GM21825 (cell line): Measurements from ENCODE around the gene CLIC3.

Experiments used
- ATAC-seq: cut with Tn5 transposase; IDR thresholded peaks from one replicate; pipeline ENCODE4 v1.9.1; 2021; ENCODE audit warnings: mild to moderate bottlenecking, moderate library complexity; ENCODE audit not compliant: unreplicated experiment

The CLIC3 gene

DNA sequence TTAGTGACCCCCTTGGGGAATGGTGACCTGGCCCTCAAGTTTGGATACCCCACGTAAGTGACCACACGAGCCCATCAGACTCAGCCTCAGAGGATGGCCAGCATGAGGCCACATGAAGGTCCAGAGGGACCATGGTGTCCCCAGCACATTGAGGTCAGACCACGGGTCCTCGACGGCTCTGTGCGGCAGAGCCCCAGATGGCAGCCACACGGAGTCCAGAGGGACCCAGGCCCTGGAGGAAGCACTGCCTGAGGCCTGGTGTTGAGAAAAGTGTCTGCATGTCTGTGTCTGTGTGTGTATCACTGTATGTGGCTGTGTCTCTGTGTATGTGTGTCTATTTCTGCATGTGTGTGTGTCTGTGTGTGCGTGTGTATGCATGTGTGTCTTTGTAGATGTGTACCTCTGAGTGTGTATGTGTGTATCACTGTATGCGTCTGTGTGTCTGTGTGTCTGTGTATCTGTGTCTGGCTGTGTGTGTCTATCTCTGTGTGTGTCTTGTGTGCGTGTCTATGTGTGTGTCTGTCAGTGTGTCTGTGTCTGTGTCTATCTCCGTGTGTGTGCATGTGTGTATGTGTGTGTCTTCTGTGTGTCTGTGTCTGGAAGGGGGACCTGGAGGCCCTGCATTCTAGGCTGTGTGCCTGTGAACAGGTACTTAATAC lies 12.6 kb downstream of the CLIC3 start:
- no peak for ATAC-seq

DNA sequence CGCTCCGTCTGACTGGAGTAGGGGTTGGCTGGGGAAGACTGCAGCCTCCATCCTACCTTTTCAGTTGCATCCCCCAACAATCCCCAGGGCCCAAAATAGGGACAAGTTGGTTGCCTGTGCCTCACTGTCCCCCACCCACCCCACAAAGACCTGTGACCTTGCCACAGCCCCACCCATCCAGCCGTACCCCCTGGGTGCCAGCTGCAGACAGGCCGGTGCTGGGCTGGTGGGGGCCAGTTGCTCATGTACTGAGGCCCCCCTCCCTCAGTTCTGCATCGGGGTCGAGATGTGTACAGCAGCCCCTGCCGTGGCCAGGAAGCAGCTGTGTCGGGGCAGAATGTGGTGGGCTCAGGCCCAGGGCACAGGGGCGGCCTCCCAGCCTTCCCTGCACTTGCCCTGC lies 13.2 kb downstream of the CLIC3 start:
- no peak for ATAC-seq

DNA sequence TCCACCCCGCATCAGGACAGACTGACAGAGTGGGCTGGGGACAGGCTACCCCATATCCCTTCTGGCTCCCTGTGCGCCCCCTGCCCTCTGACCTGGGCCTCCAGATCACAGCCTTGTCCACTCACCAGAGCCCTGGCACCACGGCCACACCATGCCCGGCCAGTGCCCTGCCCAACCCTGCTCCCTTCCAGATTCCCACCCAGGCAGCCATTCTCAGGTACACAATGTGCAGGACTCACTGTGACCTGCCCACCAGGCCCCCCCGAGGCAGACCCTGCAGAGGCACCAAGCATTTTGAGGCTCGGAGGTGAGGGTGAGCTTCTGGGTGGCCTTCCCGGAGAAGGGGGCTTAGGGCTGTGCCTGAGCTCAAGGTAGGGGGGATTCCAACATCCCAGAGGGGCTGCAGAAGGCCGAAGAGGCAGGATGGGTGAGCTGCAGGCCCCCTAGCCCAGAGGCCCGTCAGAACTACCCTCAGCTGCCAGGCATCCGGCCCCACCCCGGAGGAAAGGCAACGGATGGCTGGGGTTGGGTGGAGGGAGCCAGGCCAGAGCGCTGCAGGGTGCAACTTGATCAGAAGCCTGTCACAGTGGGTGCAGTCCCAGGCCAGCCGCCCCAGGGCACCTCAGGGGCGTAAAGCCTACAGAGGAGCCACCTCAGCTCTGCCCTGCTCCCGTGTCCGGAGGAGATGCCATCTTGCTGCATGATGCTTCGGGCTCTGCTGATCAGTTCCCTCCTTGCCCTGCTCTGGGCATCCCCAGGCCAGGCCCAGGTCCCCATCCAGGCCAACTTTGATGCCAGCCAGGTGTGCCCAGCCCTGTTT lies 13.9 kb downstream of the CLIC3 start, which contains the start of gene LCNL1:
Gene LCNL1 (plus strand): TSS at position 762 of the 820 bp plus-strand sequence. CDS start 594 bp downstream, outside the sequence.
- ATAC-seq, result no peak

DNA sequence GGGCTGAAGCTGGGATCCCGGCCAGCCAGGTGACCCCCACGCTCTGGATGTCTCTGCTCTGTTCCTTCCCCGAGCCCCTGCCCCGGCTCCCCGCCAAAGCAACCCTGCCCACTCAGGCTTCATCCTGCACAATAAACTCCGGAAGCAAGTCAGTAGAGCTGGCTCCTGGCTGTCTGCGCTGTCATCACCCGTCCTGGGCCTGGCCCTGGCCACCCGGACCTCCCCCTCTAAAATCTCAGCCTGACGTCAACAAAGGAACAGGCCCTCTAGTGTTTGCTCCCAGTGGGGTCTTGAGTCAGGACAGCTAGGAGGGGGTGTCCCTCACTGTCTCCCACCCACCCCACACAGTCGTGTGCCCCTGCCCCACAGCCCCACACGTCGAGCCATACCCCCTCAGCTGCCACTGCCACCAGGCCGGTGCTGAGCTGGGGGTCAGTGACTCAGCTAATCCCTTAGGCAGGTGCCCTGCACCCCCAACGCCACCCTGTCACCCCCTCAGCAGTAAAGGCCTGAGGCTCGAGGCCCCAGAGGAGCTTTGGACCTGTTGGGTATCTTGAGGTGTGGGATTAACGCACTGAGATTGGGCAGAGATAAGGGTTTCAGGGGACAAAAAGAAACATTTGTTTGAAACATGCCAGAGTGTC lies 14.7 kb downstream of the CLIC3 start:
- no peak for ATAC-seq

DNA sequence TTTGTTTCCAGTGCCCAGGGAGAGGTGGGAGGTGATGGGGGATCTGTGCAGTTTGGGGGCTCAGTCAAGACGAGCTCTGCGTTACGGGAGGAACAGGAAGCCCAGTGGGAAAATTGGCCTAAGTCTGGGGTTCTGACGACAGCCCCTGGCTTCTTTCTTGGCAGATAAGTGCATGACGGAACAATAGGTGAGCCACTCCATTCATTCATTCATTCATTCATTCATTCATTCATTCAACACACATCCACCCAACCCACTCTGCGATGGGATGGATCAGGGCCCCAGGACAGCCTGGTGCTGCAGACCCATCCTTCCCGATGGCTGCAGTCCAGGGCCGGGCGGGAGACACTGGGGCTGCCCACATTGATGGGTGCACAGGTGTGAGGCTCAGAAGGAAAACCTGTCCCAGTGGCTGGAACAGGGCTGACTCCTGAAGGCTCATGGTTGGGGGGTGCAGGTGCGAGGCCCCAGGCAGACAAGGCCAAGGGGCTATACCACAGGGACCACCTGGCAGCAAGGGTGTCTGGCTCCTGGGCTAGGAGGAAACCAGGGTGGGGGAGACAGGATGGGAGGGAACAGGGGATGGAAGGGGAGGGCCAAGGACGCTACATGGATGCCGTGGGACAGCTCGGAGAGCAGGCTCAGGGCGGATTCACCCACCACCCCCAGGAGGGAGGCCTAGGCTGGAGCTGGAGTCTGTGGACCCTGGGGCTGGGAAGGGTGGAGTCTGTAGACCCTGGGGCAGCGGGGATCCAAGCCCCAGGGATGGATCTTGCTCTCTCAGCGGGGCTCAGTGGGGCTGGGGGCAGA lies 15.5 kb downstream of the CLIC3 start:
- ATAC-seq, result no peak

DNA sequence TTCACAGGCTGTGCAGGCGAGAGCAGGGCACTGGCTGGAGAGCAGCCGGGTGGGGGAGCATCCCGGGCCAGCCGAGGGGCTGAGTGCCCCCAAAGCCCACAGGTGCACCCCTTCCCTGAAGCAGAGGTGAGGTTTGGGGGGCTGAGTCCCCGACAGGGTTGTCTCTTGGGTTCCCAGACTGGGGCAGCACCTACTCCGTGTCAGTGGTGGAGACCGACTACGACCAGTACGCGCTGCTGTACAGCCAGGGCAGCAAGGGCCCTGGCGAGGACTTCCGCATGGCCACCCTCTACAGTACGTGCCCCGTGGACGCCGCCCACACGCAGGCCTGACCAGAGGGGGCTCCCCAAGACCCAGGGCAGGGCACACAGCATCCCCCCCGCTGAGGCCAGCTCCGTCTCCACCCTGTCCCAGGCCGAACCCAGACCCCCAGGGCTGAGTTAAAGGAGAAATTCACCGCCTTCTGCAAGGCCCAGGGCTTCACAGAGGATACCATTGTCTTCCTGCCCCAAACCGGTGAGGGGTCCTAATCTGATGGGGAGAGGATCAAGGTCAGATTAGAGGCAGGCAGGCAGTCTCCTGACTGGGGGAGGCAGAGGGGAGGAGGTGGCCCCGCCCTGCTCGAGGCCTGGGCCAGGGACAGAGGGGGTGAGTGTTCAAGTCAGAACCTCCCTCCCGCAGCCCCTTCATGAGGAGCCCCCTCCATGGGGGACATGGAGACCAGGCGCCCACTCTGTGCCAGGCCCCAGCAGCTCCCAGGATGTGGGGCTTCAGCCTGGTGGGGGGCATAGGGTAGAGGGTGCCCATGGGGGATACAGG lies 16.4 kb downstream of the CLIC3 start:
- ATAC-seq, result no peak

DNA sequence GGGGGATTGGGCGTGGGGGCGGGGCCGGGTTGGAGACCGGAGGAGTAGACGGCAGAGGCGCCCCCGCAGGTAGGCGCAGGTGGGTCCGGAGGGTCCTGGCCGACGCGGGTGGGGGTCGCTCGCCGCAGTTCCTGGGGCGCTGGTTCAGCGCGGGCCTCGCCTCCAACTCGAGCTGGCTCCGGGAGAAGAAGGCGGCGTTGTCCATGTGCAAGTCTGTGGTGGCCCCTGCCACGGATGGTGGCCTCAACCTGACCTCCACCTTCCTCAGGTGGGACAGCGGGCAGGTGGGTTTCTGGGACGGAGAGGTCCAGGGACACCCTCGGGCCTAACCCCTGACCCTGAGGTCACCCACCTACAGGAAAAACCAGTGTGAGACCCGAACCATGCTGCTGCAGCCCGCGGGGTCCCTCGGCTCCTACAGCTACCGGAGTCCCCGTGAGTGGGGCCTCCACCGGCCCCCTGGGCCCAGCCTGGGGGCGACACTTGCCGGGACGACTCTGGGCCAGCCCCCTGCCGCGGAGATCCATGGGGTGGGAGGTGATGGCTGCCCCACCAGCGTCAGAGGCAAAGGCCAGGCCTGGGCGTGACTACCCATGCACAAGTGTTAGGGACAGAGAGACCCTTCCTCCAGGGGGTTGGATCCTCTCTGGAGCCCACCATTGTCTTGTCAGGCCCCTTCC lies 17.4 kb downstream of the CLIC3 start:
- no peak for ATAC-seq

DNA sequence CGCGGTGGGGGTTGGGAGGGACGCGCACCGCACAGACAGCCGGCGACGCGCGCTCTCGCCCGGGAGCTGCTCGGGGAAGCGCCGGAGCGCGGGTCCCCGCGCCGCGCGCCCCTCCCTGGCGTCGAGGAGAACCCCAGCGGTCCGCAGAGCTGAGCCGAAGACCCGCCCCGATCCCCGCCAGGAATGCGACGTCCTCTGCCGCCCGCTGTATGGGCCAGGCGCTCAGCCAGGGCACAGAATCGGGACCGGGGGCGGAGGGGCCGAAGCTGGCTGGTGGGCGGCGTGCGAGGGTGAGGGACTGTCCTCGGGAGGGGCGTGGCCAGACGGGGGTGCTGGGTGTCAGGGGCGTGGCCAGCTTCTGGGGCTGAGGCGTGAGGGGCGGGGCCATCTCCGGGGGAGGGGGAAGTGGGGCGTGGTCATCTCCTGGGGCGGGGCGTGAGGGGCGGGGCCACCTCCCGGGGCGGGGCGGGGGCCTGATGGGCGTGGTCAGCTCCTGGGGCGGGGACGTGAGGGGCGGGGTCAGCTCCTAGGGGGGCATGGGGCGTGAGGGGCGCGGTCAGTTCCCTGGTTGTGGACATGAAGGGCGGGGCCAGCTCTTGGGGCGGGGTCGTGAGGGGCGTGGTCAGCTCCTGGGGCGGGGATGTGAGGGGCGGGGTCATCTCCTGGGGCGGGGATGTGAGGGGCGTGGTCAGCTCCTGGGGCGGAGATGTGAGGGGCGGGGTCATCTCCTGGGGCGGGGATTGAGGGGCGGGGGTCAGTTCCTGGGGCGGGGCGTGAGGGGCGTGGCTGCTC lies 18.1 kb downstream of the CLIC3 start:
- no peak for ATAC-seq

DNA sequence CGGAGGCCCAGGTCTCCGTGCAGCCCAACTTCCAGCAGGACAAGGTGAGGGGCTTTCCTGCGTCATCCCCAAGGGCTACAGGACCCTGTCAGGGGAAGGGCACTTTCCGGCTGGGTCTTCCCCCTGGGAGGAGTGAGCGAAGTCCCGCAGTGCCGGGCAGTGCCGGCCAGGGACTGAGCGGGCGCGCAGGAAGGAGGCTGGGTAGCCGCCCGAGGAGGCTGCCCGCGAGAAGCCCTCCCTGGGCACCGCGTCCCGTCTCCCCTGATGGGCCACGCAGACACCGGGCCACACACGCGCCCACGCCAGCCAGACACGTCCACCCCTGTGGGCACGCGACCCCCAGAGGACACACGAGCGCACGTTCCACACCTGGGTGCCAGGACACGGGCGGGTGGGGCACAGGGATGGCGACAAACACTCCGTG lies 18.7 kb downstream of the CLIC3 start:
- ATAC-seq, result no peak

DNA sequence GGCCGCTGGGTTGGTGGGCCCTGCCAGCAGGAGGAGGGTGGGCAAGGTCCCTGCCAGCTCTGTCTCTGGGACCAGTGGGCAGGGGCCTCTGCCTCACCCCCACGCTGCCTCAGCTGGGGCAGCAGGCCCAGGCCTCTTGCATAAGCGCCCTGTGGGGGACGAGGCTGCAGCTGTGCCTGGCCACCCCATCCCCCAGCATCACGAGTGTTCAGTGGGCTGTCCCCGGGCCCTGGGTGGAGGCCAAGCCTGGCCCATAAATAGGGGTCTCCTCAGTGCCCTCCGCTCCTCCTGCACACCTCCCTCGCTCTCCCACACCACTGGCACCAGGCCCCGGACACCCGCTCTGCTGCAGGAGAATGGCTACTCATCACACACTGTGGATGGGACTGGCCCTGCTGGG lies 19.1 kb downstream of the CLIC3 start, which contains the start of gene PTGDS:
Gene PTGDS (plus strand): TSS at position 282 of the 400 bp plus-strand sequence. CDS start 75 bp downstream, at position 357.
- ATAC-seq, result no peak

DNA sequence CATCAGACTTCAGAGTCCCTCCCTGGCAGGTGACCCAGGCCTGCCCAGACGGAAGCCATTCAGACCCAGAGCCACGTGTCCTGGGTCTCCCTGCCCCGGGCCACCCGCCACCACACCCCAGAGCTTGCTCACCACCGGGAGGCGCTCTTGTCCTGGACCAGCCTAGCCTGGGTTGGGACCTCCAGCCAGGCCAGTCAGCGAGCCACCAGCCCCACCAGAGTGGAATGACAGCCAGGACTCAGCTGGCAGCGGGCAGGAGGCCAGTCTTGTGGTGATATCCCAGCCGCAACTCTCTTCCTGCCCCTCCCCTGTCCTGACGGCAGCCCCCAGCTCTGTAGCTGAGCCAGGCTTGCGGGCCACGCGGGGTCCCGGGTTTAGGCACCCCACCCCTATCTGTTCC lies 20.7 kb downstream of the CLIC3 start:
- no peak for ATAC-seq

DNA sequence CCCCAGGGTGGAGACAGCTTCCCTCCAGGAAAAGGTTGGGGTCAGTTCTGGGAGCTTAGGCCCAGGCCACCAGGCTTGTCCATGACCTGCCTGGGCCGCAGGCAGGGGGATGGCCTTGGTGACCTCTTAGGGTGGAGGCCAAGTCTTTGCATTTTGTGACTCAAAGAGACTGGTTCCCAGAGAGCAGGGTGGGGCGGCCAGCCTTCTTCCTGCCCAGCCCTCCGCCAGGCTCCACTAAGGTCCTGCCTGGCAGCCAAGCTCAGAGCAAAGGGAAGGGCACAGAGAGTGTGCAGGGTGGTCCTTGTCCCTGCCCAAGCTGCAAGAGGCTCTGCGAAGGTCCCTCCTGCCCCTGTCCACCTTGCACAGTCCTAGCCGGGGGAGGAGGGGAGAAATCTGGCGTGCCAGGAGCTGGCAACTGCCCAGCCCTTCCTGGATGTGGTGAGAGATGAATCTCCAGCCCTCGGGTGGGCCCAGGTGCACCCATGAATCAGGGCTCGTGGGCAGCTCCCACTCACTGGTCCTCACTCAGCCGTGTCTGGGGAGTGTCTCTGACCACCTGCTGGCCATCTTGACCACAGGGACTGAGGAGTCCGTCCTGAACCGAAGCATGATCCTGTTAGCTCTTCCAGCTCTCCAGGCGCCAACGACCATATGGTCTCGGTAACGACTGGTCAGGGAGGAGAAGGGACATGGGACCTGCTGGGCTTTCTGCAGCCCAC lies 21.4 kb downstream of the CLIC3 start:
- ATAC-seq, result no peak

DNA sequence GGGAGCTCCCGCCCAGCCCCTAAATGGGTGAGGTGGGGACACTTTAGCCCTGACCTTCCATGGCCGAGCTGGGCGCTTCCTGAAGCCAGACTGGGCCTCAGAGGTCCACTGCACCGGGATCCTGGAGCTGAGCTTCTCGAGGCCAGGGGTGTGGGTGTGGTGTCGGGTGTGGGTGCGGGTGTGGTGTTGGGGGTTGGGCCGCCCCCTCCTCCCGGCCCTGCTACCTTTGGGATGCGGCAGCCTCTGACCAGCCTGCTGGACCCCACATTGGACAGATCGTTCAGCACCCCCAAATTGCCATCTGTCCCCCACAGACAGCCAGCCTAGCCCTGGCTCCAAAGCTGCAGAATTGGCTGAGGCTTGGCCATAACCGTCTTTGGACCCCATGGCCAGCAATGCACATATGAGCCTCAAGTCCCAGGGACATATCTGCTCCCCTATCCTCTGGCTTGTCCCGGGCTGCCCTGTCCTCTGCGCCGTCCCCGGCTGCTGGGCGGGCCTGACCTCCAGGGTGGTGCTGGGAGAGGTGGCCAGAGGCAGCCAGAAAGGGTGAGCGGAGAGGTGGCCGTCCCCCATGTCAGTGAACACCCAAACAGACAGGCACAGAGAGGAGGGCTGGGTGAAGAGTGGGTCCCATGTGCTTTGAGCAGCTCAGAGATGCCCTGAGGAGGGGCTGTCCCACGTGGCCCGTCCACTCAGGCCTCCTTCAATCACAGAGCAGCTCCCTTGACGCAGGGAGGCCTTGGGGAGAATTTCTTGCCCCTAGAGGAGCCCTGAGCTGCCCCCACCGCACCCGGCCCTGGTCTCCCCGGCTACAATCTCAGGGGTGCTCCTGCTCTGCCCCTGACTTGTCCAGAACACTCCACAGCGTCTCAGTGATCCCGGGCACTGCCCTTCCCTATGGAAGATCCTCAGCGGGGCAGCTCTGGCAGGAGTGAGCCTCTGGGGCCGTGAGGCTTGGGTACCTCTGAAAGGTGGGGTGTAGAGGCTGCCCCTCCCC lies 22.4 kb downstream of the CLIC3 start:
- ATAC-seq, result no peak

DNA sequence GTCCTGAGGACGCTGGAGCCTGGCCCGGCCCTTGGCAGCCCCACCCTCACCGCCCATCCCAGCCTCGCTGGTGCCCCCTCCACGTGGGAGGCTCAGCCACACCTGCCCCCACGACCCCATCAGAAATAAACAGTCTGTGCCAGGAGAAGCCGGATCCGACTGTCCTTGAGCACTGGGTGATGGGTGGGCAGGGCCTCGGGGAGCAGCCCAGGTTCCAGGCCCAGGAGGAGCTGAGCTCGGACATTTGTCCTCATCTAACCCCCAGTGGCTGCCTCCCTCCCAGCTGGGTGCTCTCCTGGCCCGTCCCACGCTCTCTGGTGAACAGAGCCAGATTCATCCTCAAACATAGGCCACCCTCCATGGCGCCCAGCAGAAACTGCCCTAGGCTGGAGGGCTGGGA lies 23.6 kb downstream of the CLIC3 start:
- no peak for ATAC-seq

DNA sequence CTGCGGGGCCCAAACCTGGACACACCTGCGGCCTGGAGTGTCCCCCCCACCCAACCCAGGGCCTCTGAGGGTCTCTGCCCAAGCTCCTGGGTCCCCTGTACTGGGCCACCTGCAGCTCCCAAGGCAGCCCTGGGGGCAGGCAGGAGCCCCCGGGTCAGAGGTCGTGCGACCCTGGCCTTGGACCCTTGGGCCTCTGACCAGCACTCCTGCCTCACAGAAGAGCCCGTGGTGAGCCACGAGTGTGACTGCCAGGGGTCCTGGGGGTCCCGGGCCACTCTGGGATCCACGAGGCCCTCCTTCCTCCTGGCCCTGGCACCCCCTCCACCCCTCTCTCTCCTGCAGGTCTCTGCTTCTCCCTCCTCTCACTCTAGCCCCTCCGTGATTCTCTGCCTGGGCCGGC lies 24.0 kb downstream of the CLIC3 start:
- ATAC-seq, result no peak

DNA sequence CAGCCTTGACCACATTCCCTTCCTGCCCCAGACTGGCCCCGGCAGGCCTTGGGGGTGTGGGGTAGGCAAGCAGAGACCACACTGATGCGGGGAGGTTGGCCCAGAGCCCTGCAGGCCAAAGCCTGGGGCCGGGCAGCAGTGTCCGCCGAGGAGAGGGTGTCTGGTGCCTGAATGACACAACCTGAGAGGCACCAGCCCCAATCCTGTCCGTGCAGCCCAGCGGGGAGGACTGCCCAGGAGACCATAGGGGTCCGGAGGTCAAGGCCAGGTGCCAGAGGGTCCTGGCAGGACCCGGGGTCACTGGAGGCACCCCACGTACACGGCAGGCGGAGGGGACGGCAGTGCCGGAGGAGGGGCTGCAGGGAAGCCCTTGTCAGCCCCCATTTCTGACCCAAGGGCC lies 24.6 kb downstream of the CLIC3 start:
- ATAC-seq, result no peak

DNA sequence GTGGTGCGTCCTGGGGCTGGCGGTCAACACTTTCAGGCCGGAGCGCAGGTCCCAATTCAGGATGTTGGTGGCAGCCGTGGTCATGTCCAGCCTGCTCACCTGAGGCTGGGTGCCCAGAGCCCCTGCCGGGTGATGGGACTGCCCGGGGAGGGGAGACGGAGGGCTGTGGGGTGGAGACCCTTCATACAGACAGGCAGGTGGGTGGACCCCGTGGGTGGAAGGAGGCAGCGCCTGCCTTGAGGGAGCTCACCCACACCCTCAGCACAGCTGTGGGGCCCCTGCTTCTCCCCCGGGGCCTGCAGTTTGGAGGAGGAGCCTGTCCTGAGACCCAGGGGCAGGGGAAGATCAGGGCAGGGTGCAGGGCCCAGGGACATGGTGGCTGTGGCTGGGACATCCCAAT lies 26.0 kb downstream of the CLIC3 start:
- ATAC-seq, result no peak
